HepG2 (cell line): Measurements from ENCODE around the gene NOXO1. TPM values are rescaled to one million over a fixed set of nuclear protein-coding genes. Genes with fewer than 3 reads are reported as not detected.

Experiments used
- ETS1 ChIP-seq: sonication (generic); formaldehyde crosslinking; IDR thresholded peaks from 2 replicates; pipeline ENCODE4 v1.4.0; 2020; ENCODE audit warnings: missing genetic modification reagents
- NFAT5 ChIP-seq: sonication (generic); formaldehyde crosslinking; IDR thresholded peaks from 2 replicates; pipeline ENCODE4 v1.4.0; 2020; ENCODE audit warnings: missing genetic modification reagents
- TEF ChIP-seq: sonication (generic); formaldehyde crosslinking; IDR thresholded peaks from 2 replicates; pipeline ENCODE4 v1.5.0; 2020; ENCODE audit warnings: missing genetic modification reagents
- ZNF597 ChIP-seq: sonication (generic); formaldehyde crosslinking; IDR thresholded peaks from 2 replicates; pipeline ENCODE4 v1.5.0; 2020; ENCODE audit warnings: missing genetic modification reagents
- ZNF782 ChIP-seq: sonication (generic); formaldehyde crosslinking; IDR thresholded peaks from 2 replicates; pipeline ENCODE4 v1.4.0; 2020; ENCODE audit warnings: missing genetic modification reagents, mild to moderate bottlenecking, borderline replicate concordance
- polyA plus RNA-seq, 8 experiments: library from polyadenylated mRNA; depleted of rRNA in 3 of 8; stranded (reverse) in 7 of 8; unstranded in 1 of 8; fragments of >200 nt; fragmentation: Illumina TruSeq in 4 of 8; extraction: Trizol in 4 of 8; gene quantifications; 2 replicates each; pipeline versions ENCODE4 v1.2.1 to v1.2.3, GENCODE V29; 2011 to 2016; ENCODE audit warnings: low read depth in 4 of 8, missing spikeins in 1 of 8, mixed read lengths in 1 of 8; ENCODE audit not compliant: insufficient read depth in 1 of 8
- total RNA-seq, 5 experiments: library from RNA; depleted of rRNA; stranded (reverse); fragments of >200 nt; fragmentation: Illumina TruSeq; extraction: Trizol; gene quantifications; 2 replicates each; pipeline ENCODE4 v1.2.3, GENCODE V29; 2016; ENCODE audit warnings: low read depth in 1 of 5

The NOXO1 gene
- total and polyA plus RNA-seq, 2 of the 13 experiments (the other 11 are each of a cell fraction or from before 2014, with no cell fraction given): 0.69 to 1.4 TPM

- TF ChIP-seq NFAT5 (CRISPR knock-in tag) (peak; percentile 56; the same call in 1 of the 2 replicates), TEF (CRISPR knock-in tag) (0 out of 2 replicates have a peak, but pooled peaks have one; percentile 54), ZNF597 (CRISPR knock-in tag) (no peak), ETS1 (CRISPR knock-in tag) (no peak), ZNF782 (CRISPR knock-in tag) (no peak; the same call in 1 of the 2 replicates)
Observed at GRCh38 chr16:1964506-1965395, 16.5 kb downstream of the NOXO1 start, which contains the start of gene RPS2 (continued).
